Stimulated activated CD4-positive, alpha-beta T cell treated with anti-CD3 and anti-CD28 coated beads, TNF-alpha, amount 100 ng/mL, for 48 hours (primary cell): Measurements from ENCODE around the gene ECSCR.
"Not testable (repeated sequence)": the region's sequence is repeated elsewhere in the genome, so short reads cannot be mapped to it uniquely, and the experiment has no call there.

Experiments used
- DNase-seq, 3 donors: peaks; one replicate each; pipeline ENCODE4 v3.0.0-alpha.2; 2020; ENCODE audit warnings: low read depth in 3 of 3

The ECSCR gene

GRCh38 chr5:139445325-139446170 is 17.0 kb downstream of the ECSCR start:
- no peak for DNase-seq

GRCh38 chr5:139443831-139444453 is 18.6 kb downstream of the ECSCR start:
- DNase-seq, result no peak

GRCh38 chr5:139440416-139440815 is 22.1 kb downstream of the ECSCR start:
- not testable (repeated sequence) for DNase-seq

GRCh38 chr5:139439013-139439903 is 23.3 kb downstream of the ECSCR start, which contains the start of gene DNAJC18:
Gene DNAJC18, minus strand, starts transcription at chr5:139439525. Its CDS starts 80 bp downstream, at chr5:139439445.
- peak; percentile 82 to 93 (median 87) for DNase-seq

GRCh38 chr5:139438707-139439012 is 23.9 kb downstream of the ECSCR start:
- DNase-seq, result no peak

- no peak for DNase-seq
Measured at GRCh38 chr5:139435676-139436075, 26.9 kb downstream of the ECSCR start.

GRCh38 chr5:139431706-139432105 is 30.8 kb downstream of the ECSCR start:
- DNase-seq, result no peak

GRCh38 chr5:139430015-139430414 is 32.5 kb downstream of the ECSCR start:
- no peak for DNase-seq

- DNase-seq, result no peak
Measured at GRCh38 chr5:139426203-139426885, 36.2 kb downstream of the ECSCR start.

GRCh38 chr5:139425497-139425896 is 37.0 kb downstream of the ECSCR start:
- DNase-seq, result no peak

GRCh38 chr5:139422307-139422893 is 40.1 kb downstream of the ECSCR start:
- DNase-seq, result peak in 1 of 3 donors; percentile 34

GRCh38 chr5:139419226-139420192 is 43.0 kb downstream of the ECSCR start:
- no peak for DNase-seq

GRCh38 chr5:139418793-139419192 is 43.8 kb downstream of the ECSCR start:
- no peak for DNase-seq

GRCh38 chr5:139417214-139417613 is 45.3 kb downstream of the ECSCR start:
- DNase-seq, result no peak

GRCh38 chr5:139416651-139417050 is 45.9 kb downstream of the ECSCR start:
- DNase-seq, result no peak

GRCh38 chr5:139415869-139416268 is 46.7 kb downstream of the ECSCR start:
- DNase-seq, result no peak

GRCh38 chr5:139415221-139415861 is 47.2 kb downstream of the ECSCR start:
- DNase-seq, result no peak

GRCh38 chr5:139414581-139415130 is 47.9 kb downstream of the ECSCR start:
- DNase-seq, result no peak

GRCh38 chr5:139413963-139414362 is 48.6 kb downstream of the ECSCR start:
- DNase-seq, result no peak
